Measurements from ENCODE around the gene RABAC1.

GRCh38 chr19:41933693-41934426, 25.3 kb downstream of the RABAC1 start:
- TF ChIP-seq CTCF (IDR thresholded peaks at IDR 0.05) (no peak), POLR2A (IDR thresholded peaks at IDR 0.05) (no peak)

Data from lower leg skin (tissue), 3 donors.